ENCODE results near the gene TGFBR3. TPM values are rescaled to one million over a fixed set of nuclear protein-coding genes. Genes with fewer than 3 reads are reported as not detected.

The TGFBR3 gene
- total and polyA plus RNA-seq, 8 donors = 4.2 to 689 (median 71.5) TPM

DNA sequence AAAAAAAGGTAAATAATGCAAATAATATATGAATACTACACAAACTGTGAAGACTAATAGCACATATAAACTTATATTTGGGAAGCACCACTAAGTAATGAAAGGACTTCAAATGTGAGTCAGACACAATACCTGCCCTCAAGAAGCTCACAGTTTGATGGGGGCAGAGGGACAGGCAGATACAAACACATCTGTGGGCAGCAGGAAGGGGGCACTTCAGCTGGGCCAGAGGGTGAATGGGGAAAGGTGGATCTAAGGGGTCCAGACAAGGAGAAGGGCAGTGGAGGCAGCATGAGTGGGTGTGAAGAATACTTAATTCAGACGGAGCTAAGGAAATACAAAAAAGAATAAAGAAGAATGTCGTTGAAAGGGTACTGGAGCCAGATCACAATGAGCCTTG, 114.2 kb downstream of the TGFBR3 start:
- WGBS, 5 donors = 83 to 90% (median 85%) methylated on average over 2 of the region's 2 CpGs
- intact Hi-C loops (cut with DNase I; ENCODE audit: low total_unique reads) = no loop called here

DNA sequence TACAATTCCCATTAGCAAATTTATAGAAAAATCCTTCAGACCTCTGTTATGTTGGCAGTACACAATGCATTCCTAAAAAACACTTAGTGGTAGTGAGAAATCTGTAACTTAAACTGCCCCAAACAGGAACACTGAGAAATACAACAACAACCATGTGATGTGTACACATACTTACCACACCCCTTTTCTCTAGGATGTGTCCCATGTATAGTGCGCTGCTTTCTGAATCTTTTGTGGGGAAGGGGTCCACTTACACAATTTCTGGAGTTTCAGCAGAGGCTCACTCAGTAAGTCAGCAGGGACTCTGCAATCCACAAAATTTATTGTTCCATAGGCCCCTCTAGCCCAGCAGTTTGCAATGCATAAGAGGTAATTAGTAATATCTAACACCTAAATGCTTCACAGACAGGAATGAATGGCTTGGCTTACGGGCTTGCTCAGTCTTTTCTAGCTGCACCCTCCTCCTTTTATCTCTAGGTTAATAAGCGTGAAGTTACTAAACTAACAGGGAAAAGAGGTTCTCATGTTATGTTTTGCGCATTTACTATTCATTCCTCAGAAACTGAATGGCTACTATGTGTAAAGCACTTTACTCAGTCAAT, 115.2 kb downstream of the TGFBR3 start:
- TF ChIP-seq EP300 (IDR thresholded peaks at IDR 0.05) (no peak), POLR2A (IDR thresholded peaks at IDR 0.05) (no peak), POLR2AphosphoS5 (IDR thresholded peaks at IDR 0.05) (no peak)
- TF ChIP-seq, protein P1, sequence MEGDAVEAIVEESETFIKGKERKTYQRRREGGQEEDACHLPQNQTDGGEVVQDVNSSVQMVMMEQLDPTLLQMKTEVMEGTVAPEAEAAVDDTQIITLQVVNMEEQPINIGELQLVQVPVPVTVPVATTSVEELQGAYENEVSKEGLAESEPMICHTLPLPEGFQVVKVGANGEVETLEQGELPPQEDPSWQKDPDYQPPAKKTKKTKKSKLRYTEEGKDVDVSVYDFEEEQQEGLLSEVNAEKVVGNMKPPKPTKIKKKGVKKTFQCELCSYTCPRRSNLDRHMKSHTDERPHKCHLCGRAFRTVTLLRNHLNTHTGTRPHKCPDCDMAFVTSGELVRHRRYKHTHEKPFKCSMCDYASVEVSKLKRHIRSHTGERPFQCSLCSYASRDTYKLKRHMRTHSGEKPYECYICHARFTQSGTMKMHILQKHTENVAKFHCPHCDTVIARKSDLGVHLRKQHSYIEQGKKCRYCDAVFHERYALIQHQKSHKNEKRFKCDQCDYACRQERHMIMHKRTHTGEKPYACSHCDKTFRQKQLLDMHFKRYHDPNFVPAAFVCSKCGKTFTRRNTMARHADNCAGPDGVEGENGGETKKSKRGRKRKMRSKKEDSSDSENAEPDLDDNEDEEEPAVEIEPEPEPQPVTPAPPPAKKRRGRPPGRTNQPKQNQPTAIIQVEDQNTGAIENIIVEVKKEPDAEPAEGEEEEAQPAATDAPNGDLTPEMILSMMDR (IDR thresholded peaks at IDR 0.05) = no peak
- no peak overlapping the region for H3K4me3 ChIP-seq
- no peaks in the 10 kb centered on the region for H3K9me3 ChIP-seq
- intact Hi-C loops (cut with DNase I; ENCODE audit: low total_unique reads) = no loop called here
- no peak overlapping the region for H3K27ac ChIP-seq
- H3K36me3 ChIP-seq = peaks cover 0 to 2% (median 0%) of the 10 kb centered on the region in 4 donors
- DNase-seq = no peak
- H3K27me3 ChIP-seq = no peaks in the 10 kb centered on the region
- WGBS, 5 donors = 79 to 84% (median 83%) methylated on average over 4 of the region's 4 CpGs
- H3K4me1 ChIP-seq = peaks cover 0 to 8% (median under 1%) of the 10 kb centered on the region in 4 donors

More for the DNA sequence above, 114.2 kb downstream of the TGFBR3 start:
- Histone ChIP-seq H3K4me1 (peaks cover 0 to 14% (median 5%) of the 10 kb centered on the region in 4 donors), H3K27me3 (no peaks in the 10 kb centered on the region), H3K27ac (no peak overlapping the region), H3K36me3 (peaks cover 0 to 2% (median 0%) of the 10 kb centered on the region in 4 donors), H3K9me3 (no peaks in the 10 kb centered on the region), H3K4me3 (no peak overlapping the region)
- no peak for DNase-seq
- no peak for TF ChIP-seq POLR2AphosphoS5 (IDR thresholded peaks at IDR 0.05)
- TF ChIP-seq EP300 (IDR thresholded peaks at IDR 0.05) = no peak
- TF ChIP-seq POLR2A (IDR thresholded peaks at IDR 0.05) = no peak
- TF ChIP-seq, protein P1 (IDR thresholded peaks at IDR 0.05) = no peak

DNA sequence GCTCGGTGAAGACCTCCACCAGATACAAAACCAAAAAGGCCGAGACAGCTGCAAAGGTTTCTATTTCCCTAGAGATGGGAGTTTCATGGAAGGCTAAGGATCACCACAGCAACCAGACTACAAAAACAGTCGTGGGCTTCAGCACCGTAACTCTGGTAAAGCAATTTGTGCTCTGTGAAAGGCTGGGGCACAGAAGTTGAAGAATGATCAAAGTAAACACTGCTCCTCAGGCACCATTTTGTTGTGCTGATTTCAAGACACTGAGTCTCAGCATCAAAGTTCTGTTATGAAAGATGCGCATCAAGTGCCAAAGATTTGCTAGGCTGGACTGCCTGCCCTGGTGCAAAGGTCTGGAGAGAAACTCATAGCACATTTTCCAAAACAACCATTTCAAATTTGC, 116.2 kb downstream of the TGFBR3 start:
- Histone ChIP-seq H3K27ac (no peak overlapping the region), H3K9me3 (no peaks in the 10 kb centered on the region), H3K36me3 (peaks cover 0 to 2% (median 0%) of the 10 kb centered on the region in 4 donors), H3K4me3 (no peak overlapping the region), H3K4me1 (peaks cover 0 to 8% (median 0%) of the 10 kb centered on the region in 4 donors), H3K27me3 (no peaks in the 10 kb centered on the region)
- intact Hi-C loops (cut with DNase I; ENCODE audit: low total_unique reads) = no loop called here
- WGBS, 5 donors = 65 to 90% (median 81%) methylated on average over 5 of the region's 5 CpGs
- TF ChIP-seq EP300 (IDR thresholded peaks at IDR 0.05) (no peak), POLR2AphosphoS5 (IDR thresholded peaks at IDR 0.05) (no peak), POLR2A (IDR thresholded peaks at IDR 0.05) (no peak)
- TF ChIP-seq, protein P1 (IDR thresholded peaks at IDR 0.05) = no peak
- no peak for DNase-seq

DNA sequence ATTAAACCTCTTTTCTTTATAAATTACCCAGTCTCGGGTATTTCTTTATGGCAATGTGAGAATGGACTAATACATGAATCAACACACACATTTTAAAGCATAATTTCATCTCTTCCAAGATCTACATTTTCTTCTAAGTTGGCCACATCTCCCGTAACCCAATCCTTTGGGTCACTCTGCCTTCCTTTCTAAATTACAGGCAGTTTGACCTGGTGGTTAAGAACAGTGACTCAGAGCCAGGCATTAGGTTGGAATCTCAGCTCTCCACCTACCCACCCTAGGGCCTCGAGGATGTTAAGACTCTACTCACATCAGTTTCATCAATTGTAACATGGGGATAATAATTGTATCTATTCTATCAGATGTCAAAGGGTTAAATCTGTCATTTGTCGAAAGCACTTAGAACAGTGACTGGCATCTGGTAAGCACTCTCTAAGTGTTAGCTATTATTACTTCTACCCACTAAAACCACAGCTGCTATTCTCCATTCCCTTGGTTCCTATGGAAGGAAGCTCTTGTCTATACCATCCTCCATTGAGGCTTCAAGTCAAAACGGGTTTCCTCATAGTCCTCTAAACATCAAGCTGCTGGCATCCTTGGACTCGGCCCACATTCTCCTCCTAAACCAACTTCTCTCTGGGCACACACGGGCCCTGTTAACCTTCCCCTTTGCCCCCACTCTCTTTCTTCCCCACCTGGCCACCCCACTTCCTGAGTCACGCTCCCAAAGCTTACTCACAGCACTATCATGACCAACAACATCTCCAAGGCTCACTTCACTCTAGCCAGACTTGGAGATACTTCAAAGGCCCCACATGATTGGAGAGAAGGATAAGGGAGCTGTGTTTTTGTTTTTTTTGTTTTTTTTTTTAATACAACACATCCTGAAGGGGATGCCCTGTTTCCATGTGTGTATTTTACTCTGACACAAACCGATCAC, 116.9 kb downstream of the TGFBR3 start:
- intact Hi-C loops (cut with DNase I; ENCODE audit: low total_unique reads) = no loop called here
- H3K27me3 ChIP-seq = no peaks in the 10 kb centered on the region
- TF ChIP-seq, protein P1 (IDR thresholded peaks at IDR 0.05) = no peak
- no peak for TF ChIP-seq EP300 (IDR thresholded peaks at IDR 0.05)
- TF ChIP-seq POLR2A (IDR thresholded peaks at IDR 0.05) = no peak
- TF ChIP-seq POLR2AphosphoS5 (IDR thresholded peaks at IDR 0.05) = no peak
- no peaks in the 10 kb centered on the region for H3K9me3 ChIP-seq
- 68 to 90% (median 82%) methylated on average over 9 of the region's 9 CpGs for WGBS, 5 donors
- no peak for DNase-seq
- H3K27ac ChIP-seq = peak overlapping the region in 1 of 5 donors; percentile 38
- peaks cover 0 to 5% (median under 1%) of the 10 kb centered on the region in 4 donors for H3K4me1 ChIP-seq
- no peak overlapping the region for H3K4me3 ChIP-seq
- H3K36me3 ChIP-seq = peaks cover 0 to 2% (median 0%) of the 10 kb centered on the region in 4 donors

Measured in stomach (tissue), 9 donors.